Panc1 (cell line): ENCODE data around the gene SNX10.

ENCODE experiments used
- TCF7L2 ChIP-seq: IDR thresholded peaks from 2 replicates; pipeline ENCODE4 v1.6.1; 2011; ENCODE audit warnings: mild to moderate bottlenecking, low read depth, low read length, inconsistent platforms
- TF ChIP-seq, protein P1 (sequence below): fragments of 450-650 bp; IDR thresholded peaks from 2 replicates; pipeline ENCODE4 v1.5.1; 2017; ENCODE audit warnings: mild to moderate bottlenecking
- TF ChIP-seq, protein P2 (sequence below), 2 experiments: IDR thresholded peaks; 2 replicates each; pipeline ENCODE4 v1.6.1; 2011 to 2012; ENCODE audit warnings: low read depth in 2 of 2, control low read depth in 1 of 2, low read length in 1 of 2, mild to moderate bottlenecking in 1 of 2, moderate library complexity in 1 of 2; ENCODE audit not compliant: insufficient read depth in 1 of 2

DNA sequence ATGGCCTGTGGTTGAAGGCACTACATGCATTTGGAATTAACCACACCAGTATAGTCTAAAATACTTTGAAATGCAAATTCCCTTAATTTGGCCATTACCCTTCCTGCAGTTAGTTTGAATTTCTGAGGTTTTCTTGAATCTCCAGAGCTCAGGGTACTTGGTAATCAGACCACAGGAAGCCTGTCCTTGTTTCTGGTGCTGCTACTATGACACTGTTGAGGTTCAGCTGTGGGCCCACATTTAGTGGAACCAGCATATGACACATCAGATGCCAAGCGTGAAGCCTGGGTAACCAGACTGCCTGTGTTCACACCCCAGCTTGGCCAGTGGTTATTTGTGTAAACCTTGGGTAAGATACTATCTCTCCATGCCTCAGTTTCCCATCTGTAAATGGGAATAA, 124.3 kb downstream of the SNX10 start:
- TF ChIP-seq, protein P1, sequence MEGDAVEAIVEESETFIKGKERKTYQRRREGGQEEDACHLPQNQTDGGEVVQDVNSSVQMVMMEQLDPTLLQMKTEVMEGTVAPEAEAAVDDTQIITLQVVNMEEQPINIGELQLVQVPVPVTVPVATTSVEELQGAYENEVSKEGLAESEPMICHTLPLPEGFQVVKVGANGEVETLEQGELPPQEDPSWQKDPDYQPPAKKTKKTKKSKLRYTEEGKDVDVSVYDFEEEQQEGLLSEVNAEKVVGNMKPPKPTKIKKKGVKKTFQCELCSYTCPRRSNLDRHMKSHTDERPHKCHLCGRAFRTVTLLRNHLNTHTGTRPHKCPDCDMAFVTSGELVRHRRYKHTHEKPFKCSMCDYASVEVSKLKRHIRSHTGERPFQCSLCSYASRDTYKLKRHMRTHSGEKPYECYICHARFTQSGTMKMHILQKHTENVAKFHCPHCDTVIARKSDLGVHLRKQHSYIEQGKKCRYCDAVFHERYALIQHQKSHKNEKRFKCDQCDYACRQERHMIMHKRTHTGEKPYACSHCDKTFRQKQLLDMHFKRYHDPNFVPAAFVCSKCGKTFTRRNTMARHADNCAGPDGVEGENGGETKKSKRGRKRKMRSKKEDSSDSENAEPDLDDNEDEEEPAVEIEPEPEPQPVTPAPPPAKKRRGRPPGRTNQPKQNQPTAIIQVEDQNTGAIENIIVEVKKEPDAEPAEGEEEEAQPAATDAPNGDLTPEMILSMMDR = no peak
- TF ChIP-seq, protein P2, sequence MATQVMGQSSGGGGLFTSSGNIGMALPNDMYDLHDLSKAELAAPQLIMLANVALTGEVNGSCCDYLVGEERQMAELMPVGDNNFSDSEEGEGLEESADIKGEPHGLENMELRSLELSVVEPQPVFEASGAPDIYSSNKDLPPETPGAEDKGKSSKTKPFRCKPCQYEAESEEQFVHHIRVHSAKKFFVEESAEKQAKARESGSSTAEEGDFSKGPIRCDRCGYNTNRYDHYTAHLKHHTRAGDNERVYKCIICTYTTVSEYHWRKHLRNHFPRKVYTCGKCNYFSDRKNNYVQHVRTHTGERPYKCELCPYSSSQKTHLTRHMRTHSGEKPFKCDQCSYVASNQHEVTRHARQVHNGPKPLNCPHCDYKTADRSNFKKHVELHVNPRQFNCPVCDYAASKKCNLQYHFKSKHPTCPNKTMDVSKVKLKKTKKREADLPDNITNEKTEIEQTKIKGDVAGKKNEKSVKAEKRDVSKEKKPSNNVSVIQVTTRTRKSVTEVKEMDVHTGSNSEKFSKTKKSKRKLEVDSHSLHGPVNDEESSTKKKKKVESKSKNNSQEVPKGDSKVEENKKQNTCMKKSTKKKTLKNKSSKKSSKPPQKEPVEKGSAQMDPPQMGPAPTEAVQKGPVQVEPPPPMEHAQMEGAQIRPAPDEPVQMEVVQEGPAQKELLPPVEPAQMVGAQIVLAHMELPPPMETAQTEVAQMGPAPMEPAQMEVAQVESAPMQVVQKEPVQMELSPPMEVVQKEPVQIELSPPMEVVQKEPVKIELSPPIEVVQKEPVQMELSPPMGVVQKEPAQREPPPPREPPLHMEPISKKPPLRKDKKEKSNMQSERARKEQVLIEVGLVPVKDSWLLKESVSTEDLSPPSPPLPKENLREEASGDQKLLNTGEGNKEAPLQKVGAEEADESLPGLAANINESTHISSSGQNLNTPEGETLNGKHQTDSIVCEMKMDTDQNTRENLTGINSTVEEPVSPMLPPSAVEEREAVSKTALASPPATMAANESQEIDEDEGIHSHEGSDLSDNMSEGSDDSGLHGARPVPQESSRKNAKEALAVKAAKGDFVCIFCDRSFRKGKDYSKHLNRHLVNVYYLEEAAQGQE (IDR thresholded peaks at IDR 0.05; ENCODE audit: insufficient read depth in 1 of 2, low read depth in 2 of 2, low read length in 1 of 2) = no peak
- TF ChIP-seq TCF7L2 = no peak
